ENCODE data around the gene PTPN9.

The PTPN9 gene

GRCh38 chr15:75416584-75416983 is 162.5 kb downstream of the PTPN9 start:
- DNase-seq (ENCODE audit: low spot score), result no peak
